Adipose tissue (tissue), 3 donors: ENCODE results near the gene IL17RD. TPM values are rescaled to one million over a fixed set of nuclear protein-coding genes. Genes with fewer than 3 reads are reported as not detected.

Experiments
- H3K27ac ChIP-seq: one replicate; pipeline ENCODE4 v1.5.1; 2013; ENCODE audit warnings: low read depth, low read length
- WGBS, 3 donors: extraction: QIAGEN DNeasy Blood & Tissue Kit; methylation state at CpG; one replicate each; pipeline ENCODE4 v1.1.7; 2013; 5-methylcytosine and 5-hydroxymethylcytosine counted together
- polyA plus RNA-seq, 3 donors: library from polyadenylated mRNA; stranded (reverse); fragments of 200-250 nt; gene quantifications; one replicate each; pipeline ENCODE4 v1.2.3, GENCODE V29; 2013
- donor health status: healthy with polysubstance abuse.
- donor health status: Bipolar disorder and iron deficiency.
- donor health status: healthy.

IL17RD gene
- polyA plus RNA-seq, 3 donors = 0.60 to 3.1 (median 0.85) TPM

- H3K27ac ChIP-seq = no peak overlapping the region
- WGBS, 3 donors = 31 to 45% (median 32%) methylated on average over 5 of the region's 5 CpGs
Observed at GRCh38 chr3:57160765-57161538, 4.2 kb downstream of the IL17RD start.

- H3K27ac ChIP-seq = no peak overlapping the region
- 62 to 82% (median 66%) methylated on average over 8 of the region's 8 CpGs for WGBS, 3 donors
Observed at GRCh38 chr3:57160076-57160764, 4.9 kb downstream of the IL17RD start.

GRCh38 chr3:57158813-57159738 is 6.1 kb downstream of the IL17RD start:
- H3K27ac ChIP-seq = no peak overlapping the region
- 21 to 50% (median 26%) methylated on average over 8 of the region's 8 CpGs for WGBS, 3 donors

GRCh38 chr3:57158325-57158724 is 6.8 kb downstream of the IL17RD start:
- WGBS, 3 donors = 51 to 78% (median 53%) methylated on average over 3 of the region's 3 CpGs
- no peak overlapping the region for H3K27ac ChIP-seq

- no peak overlapping the region for H3K27ac ChIP-seq
- 39 to 54% (median 54%) methylated on average over 10 of the region's 10 CpGs for WGBS, 3 donors
Observed at GRCh38 chr3:57157545-57157944, 7.6 kb downstream of the IL17RD start.

GRCh38 chr3:57155310-57155643 is 9.9 kb downstream of the IL17RD start:
- H3K27ac ChIP-seq = no peak overlapping the region
- 75 to 84% (median 83%) methylated on average over 3 of the region's 3 CpGs for WGBS, 3 donors

GRCh38 chr3:57154470-57155309 is 10.5 kb downstream of the IL17RD start:
- H3K27ac ChIP-seq = no peak overlapping the region
- WGBS, 3 donors = 52 to 63% (median 55%) methylated on average over 15 of the region's 15 CpGs

- 60 to 77% (median 70%) methylated on average over 19 of the region's 19 CpGs for WGBS, 3 donors
- no peak overlapping the region for H3K27ac ChIP-seq
Observed at GRCh38 chr3:57152151-57153143, 12.7 kb downstream of the IL17RD start.

- H3K27ac ChIP-seq = no peak overlapping the region
- WGBS, 3 donors = 50 to 74% (median 74%) methylated on average over 3 of the region's 3 CpGs
Observed at GRCh38 chr3:57151749-57152148, 13.4 kb downstream of the IL17RD start.

- H3K27ac ChIP-seq = no peak overlapping the region
- WGBS, 3 donors = 39 to 75% (median 54%) methylated on average over 2 of the region's 2 CpGs
Observed at GRCh38 chr3:57151021-57151449, 14.1 kb downstream of the IL17RD start.

- WGBS, 3 donors = 54 to 80% (median 59%) methylated on average over 7 of the region's 7 CpGs
- H3K27ac ChIP-seq = no peak overlapping the region
Observed at GRCh38 chr3:57150113-57150581, 15.0 kb downstream of the IL17RD start.

GRCh38 chr3:57147071-57147470 is 18.1 kb downstream of the IL17RD start:
- 58 to 86% (median 84%) methylated on average over 2 of the region's 2 CpGs for WGBS, 3 donors
- H3K27ac ChIP-seq = no peak overlapping the region

- WGBS, 3 donors = 89 to 95% (median 90%) methylated on average over 13 of the region's 13 CpGs
Observed at GRCh38 chr3:57145852-57146251, 19.3 kb downstream of the IL17RD start.

GRCh38 chr3:57144952-57145351 is 20.2 kb downstream of the IL17RD start:
- 64 to 76% (median 73%) methylated on average over 3 of the region's 3 CpGs for WGBS, 3 donors
- H3K27ac ChIP-seq = no peak overlapping the region

More at GRCh38 chr3:57145852-57146251, 19.3 kb downstream of the IL17RD start:
- no peak overlapping the region for H3K27ac ChIP-seq

GRCh38 chr3:57143886-57144459 is 21.2 kb downstream of the IL17RD start:
- 69 to 81% (median 74%) methylated on average over 4 of the region's 4 CpGs for WGBS, 3 donors
- H3K27ac ChIP-seq = no peak overlapping the region

GRCh38 chr3:57142411-57142723 is 22.8 kb downstream of the IL17RD start:
- 43 to 48% (median 48%) methylated on average over 11 of the region's 11 CpGs for WGBS, 3 donors
- H3K27ac ChIP-seq = no peak overlapping the region
